ENCODE data around the gene IPO8.

- TF ChIP-seq CTCF (IDR thresholded peaks at IDR 0.05) = no peak
- no peak for TF ChIP-seq POLR2A (IDR thresholded peaks at IDR 0.05)
These were observed 99.9 kb downstream of the IPO8 start for GRCh38 chr12:30595742-30596141.

Data from prostate gland (tissue), 2 donors.